B cell (primary cell): ENCODE measurements around the gene AOC2. TPM values are rescaled to one million over a fixed set of nuclear protein-coding genes. Genes with fewer than 3 reads are reported as not detected.

Experiments
- ATAC-seq: fragments of 200-7000 bp; cut with Tn5 transposase; one replicate; pipeline ENCODE4 v1.10.0; 2021; ENCODE audit warnings: low read depth, mild to moderate bottlenecking, moderate number of reproducible peaks, moderate library complexity
- CTCF ChIA-PET: fragments of 350-600 bp; sonication (Branson Sonifier 250); formaldehyde crosslinking; loops from one replicate; lab custom pipeline; 2021; ENCODE audit warnings: antibody characterized with exemption, inconsistent platforms; lab: Charles Lee
- POLR2A ChIA-PET: fragments of 350-600 bp; sonication (Branson Sonifier 250); formaldehyde crosslinking; loops from one replicate; lab custom pipeline; 2021; ENCODE audit warnings: antibody characterized with exemption; lab: Charles Lee
- DNase-seq: peaks from one replicate; pipeline ENCODE4 v3.0.0; 2013
- H2AFZ ChIP-seq: 2 replicates; pipeline ENCODE4 v1.6.1; 2012; ENCODE audit warnings: mild to moderate bottlenecking, low read depth, low read length; ENCODE audit not compliant: insufficient read depth, poor library complexity, severe bottlenecking
- H3K27ac ChIP-seq, 2 donors: 1 replicate in 1 of 2; 2 replicates in 1 of 2; pipeline ENCODE4 v1.5.1; 2012 to 2013; ENCODE audit warnings: low read length in 2 of 2, mild to moderate bottlenecking in 2 of 2, moderate library complexity in 1 of 2
- H3K27me3 ChIP-seq, 4 experiments: fragments of 200-600 bp in 1 of 4; sonication (generic) in 1 of 4; replicated peaks in 1 of 4; 1 replicate in 2 of 4; 2 replicates in 2 of 4; pipeline versions ENCODE4 v1.6.1 to v1.7.0; 2013 to 2016; ENCODE audit warnings: low read length in 3 of 4, mild to moderate bottlenecking in 2 of 4, mixed read lengths in 1 of 4, moderate library complexity in 1 of 4; ENCODE audit not compliant: insufficient read depth in 4 of 4, control insufficient read depth in 3 of 4; ENCODE audit errors: control extremely low read depth in 1 of 4
- H3K36me3 ChIP-seq, 2 experiments: replicated peaks in 1 of 2; 1 replicate in 1 of 2; 2 replicates in 1 of 2; pipeline versions ENCODE4 v1.6.1 to v1.7.1; 2013; ENCODE audit warnings: low read length in 1 of 2; ENCODE audit not compliant: insufficient read depth in 2 of 2, control insufficient read depth in 1 of 2; ENCODE audit errors: control extremely low read depth in 1 of 2, extremely low read depth in 1 of 2
- H3K4me1 ChIP-seq, 2 donors: fragments of 200-600 bp in 1 of 2; sonication (generic) in 1 of 2; 1 replicate in 1 of 2; 2 replicates in 1 of 2; pipeline versions ENCODE4 v1.5.1 to v1.6.1; 2013 to 2017; ENCODE audit warnings: low read length in 2 of 2; ENCODE audit not compliant: control insufficient read depth in 2 of 2, insufficient read depth in 2 of 2
- H3K4me2 ChIP-seq: replicated peaks from 2 replicates; pipeline ENCODE3; 2012; ENCODE audit warnings: mild to moderate bottlenecking, low read depth, low read length; ENCODE audit not compliant: poor library complexity, severe bottlenecking
- H3K4me3 ChIP-seq, 5 experiments: fragments of 200-600 bp in 1 of 5; sonication (generic) in 1 of 5; 1 replicate in 3 of 5; 2 replicates in 2 of 5; pipeline versions ENCODE4 v1.5.1 to v1.7.0; 2011 to 2016; ENCODE audit warnings: low read length in 4 of 5, mild to moderate bottlenecking in 4 of 5, low read depth in 2 of 5, control low read depth in 1 of 5, moderate library complexity in 1 of 5; ENCODE audit not compliant: insufficient read depth in 1 of 5; ENCODE audit errors: control extremely low read depth in 1 of 5, extremely low read depth in 1 of 5
- H3K79me2 ChIP-seq: fragments of 200-600 bp; sonication (generic); one replicate; pipeline ENCODE4 v1.6.0; 2016; ENCODE audit warnings: low read length; ENCODE audit not compliant: control insufficient read depth, insufficient read depth
- H3K9ac ChIP-seq: fragments of 200-600 bp; sonication (generic); 2 replicates; pipeline ENCODE4 v1.6.1; 2017; ENCODE audit warnings: mild to moderate bottlenecking, low read length, moderate library complexity
- H3K9me3 ChIP-seq, 3 donors: one replicate each; pipeline versions ENCODE4 v1.6.1 to v1.7.1; 2013; ENCODE audit warnings: low read length in 2 of 3; ENCODE audit not compliant: control insufficient read depth in 2 of 3, insufficient read depth in 1 of 3; ENCODE audit errors: control extremely low read depth in 1 of 3
- H4K20me1 ChIP-seq: 2 replicates; pipeline ENCODE4 v1.6.0; 2012; ENCODE audit warnings: mild to moderate bottlenecking, low read length; ENCODE audit not compliant: insufficient read depth, control insufficient read depth, poor library complexity, severe bottlenecking
- H3K27ac Mint-ChIP-seq: one replicate; pipeline ENCODE4 v1.8.0; 2021; ENCODE audit warnings: mixed read lengths
- H3K27me3 Mint-ChIP-seq: one replicate; pipeline ENCODE4 v1.8.0; 2021; ENCODE audit warnings: mixed read lengths
- H3K4me1 Mint-ChIP-seq: one replicate; pipeline ENCODE4 v1.8.0; 2021; ENCODE audit warnings: mixed read lengths
- H3K4me3 Mint-ChIP-seq: one replicate; pipeline ENCODE4 v1.8.0; 2021; ENCODE audit warnings: mixed read lengths
- H3K9me3 Mint-ChIP-seq: one replicate; pipeline ENCODE4 v1.8.0; 2022; ENCODE audit warnings: mixed read lengths; ENCODE audit not compliant: insufficient read depth
- CTCF ChIP-seq: fragments of 200-600 bp; IDR thresholded peaks from one replicate; pipeline ENCODE4 v1.8.0; 2022; ENCODE audit warnings: antibody characterized with exemption, mild to moderate bottlenecking
- EZH2 ChIP-seq: IDR thresholded peaks from 2 replicates; pipeline ENCODE4 v1.6.1; 2012; ENCODE audit warnings: borderline replicate concordance, low read depth, mild to moderate bottlenecking, moderate library complexity, low read length; ENCODE audit not compliant: insufficient read depth, poor library complexity, severe bottlenecking
- whole genome bisulfite sequencing: methylation state at CpG from one replicate; pipeline ENCODE4 v1.1.5; 2013; ENCODE audit warnings: missing lambda C conversion rate; ENCODE audit not compliant: insufficient coverage; 5-methylcytosine and 5-hydroxymethylcytosine counted together
- intact Hi-C: fragments of 100-400 bp; cut with micrococcal nuclease; formaldehyde crosslinking; loops from one replicate; pipeline ENCODE4 v1.10.0; 2022
- polyA plus RNA-seq: library from polyadenylated mRNA; depleted of rRNA; stranded (reverse); fragments of >200 nt; gene quantifications from 2 replicates; pipeline ENCODE4 v1.2.3, GENCODE V29; 2012
- total RNA-seq, 2 donors: library from RNA; stranded (reverse); fragments of 120-200 nt in 1 of 2; gene quantifications; 1 replicate in 1 of 2; 2 replicates in 1 of 2; pipeline versions ENCODE4 v1.2.3 to v1.2.4, GENCODE V29; 2013 to 2022

The AOC2 gene
- total and polyA plus RNA-seq, 2 donors (not counting 1 experiment from before 2014, with no cell fraction given) = 1.9 to 3.8 TPM

- Mint-ChIP-seq H3K4me3 (peak overlapping the region; percentile 98), H3K27me3 (no peaks in the 10 kb centered on the region), H3K9me3 (no peaks in the 10 kb centered on the region), H3K27ac (peak overlapping the region; percentile 98), H3K4me1 (peaks cover 24% of the 10 kb centered on the region)
- ATAC-seq (peak; percentile 8), DNase-seq (no peak)
- H3K9me3 ChIP-seq = no peaks in the 10 kb centered on the region
- H3K4me1 ChIP-seq = peaks cover 12 to 20% of the 10 kb centered on the region in 2 donors
- peak overlapping the region; percentile 91 for H3K4me2 ChIP-seq
- CTCF ChIA-PET = interaction anchor here (0.9 to 2.4 kb wide), 5 partner anchors 8 to 166 kb away, joined by 3 to 28 read pairs (median 4); partner anchors contain the start of genes BECN1 and RPL27
- peaks cover 3 to 21% of the 10 kb centered on the region in 2 experiments for H3K36me3 ChIP-seq
- POLR2A ChIA-PET = interaction anchor here (0.6 to 1.8 kb wide), 4 partner anchors 8 to 255 kb away, joined by 3 to 16 read pairs (median 5); partner anchors contain the start of genes BECN1, PSMC3IP and RPL27
- TF ChIP-seq EZH2 = no peak
- no peak for TF ChIP-seq CTCF
- H2AFZ ChIP-seq = peak overlapping the region; percentile 98
- WGBS = 61% methylated on average over 6 of the region's 9 CpGs
- intact Hi-C loops = no loop called here
- H3K27ac ChIP-seq = peak overlapping the region; percentile 84 to 94
- no peaks in the 10 kb centered on the region for H4K20me1 ChIP-seq
- peak overlapping the region; percentile 93 for H3K9ac ChIP-seq
- H3K79me2 ChIP-seq = peaks cover 46% of the 10 kb centered on the region
- no peaks in the 10 kb centered on the region for H3K27me3 ChIP-seq
- H3K4me3 ChIP-seq = peak overlapping the region; percentile 88 to 99 (median 92)
Observed at GRCh38 chr17:42832213-42832933, 12.0 kb upstream of the AOC2 start.
